ENCODE data around the gene CCSER1.
"Not testable (repeated sequence)": the region's sequence is repeated elsewhere in the genome, so short reads cannot be mapped to it uniquely, and the experiment has no call there.

GRCh38 chr4:90838859-90839258, 711.7 kb downstream of the CCSER1 start:
- TF ChIP-seq CTCF (IDR thresholded peaks at IDR 0.05; ENCODE audit: low read length); EZH2 (IDR thresholded peaks at IDR 0.05; ENCODE audit: borderline replicate concordance, low read length): not testable (repeated sequence)

Measured in OCI-LY1 (cell line).